DOHH2 (cell line): ENCODE results near the gene MAP2K5.
"Not testable (repeated sequence)": the region's sequence is repeated elsewhere in the genome, so short reads cannot be mapped to it uniquely, and the experiment has no call there.

Experiments
- H3F3A ChIP-seq: fragments of 200-600 bp; sonication (generic), shearing (Covaris generic); 2 replicates; pipeline ENCODE4 v1.6.0; 2016; ENCODE audit warnings: antibody characterized with exemption, mild to moderate bottlenecking; ENCODE audit not compliant: control insufficient read depth, insufficient read depth
- H3K27ac ChIP-seq: fragments of 200-600 bp; sonication (generic); 2 replicates; pipeline ENCODE4 v1.5.1; 2014; ENCODE audit warnings: low read depth, mild to moderate bottlenecking, low read length, moderate library complexity
- H3K27me3 ChIP-seq: fragments of 200-600 bp; sonication (generic); 2 replicates; pipeline ENCODE4 v1.6.1; 2014; ENCODE audit warnings: mild to moderate bottlenecking, low read length, mixed read lengths; ENCODE audit not compliant: control insufficient read depth
- H3K36me3 ChIP-seq: fragments of 200-600 bp; sonication (generic); 2 replicates; pipeline ENCODE4 v1.6.1; 2014; ENCODE audit warnings: mild to moderate bottlenecking, low read length, moderate library complexity, mixed read lengths; ENCODE audit not compliant: control insufficient read depth
- H3K4me1 ChIP-seq: fragments of 200-600 bp; sonication (generic); 2 replicates; pipeline ENCODE4 v1.6.1; 2014; ENCODE audit warnings: mild to moderate bottlenecking, low read length, mixed read lengths; ENCODE audit not compliant: control insufficient read depth
- H3K4me2 ChIP-seq: fragments of 200-600 bp; sonication (generic); 2 replicates; pipeline ENCODE4 v1.6.0; 2014; ENCODE audit warnings: mild to moderate bottlenecking, low read length, moderate library complexity
- H3K4me3 ChIP-seq: fragments of 200-600 bp; sonication (generic); 2 replicates; pipeline ENCODE4 v1.5.1; 2014; ENCODE audit warnings: mild to moderate bottlenecking, low read length, mixed read lengths
- H3K79me2 ChIP-seq: fragments of 200-600 bp; sonication (generic); 2 replicates; pipeline ENCODE4 v1.6.1; 2014; ENCODE audit warnings: mild to moderate bottlenecking, low read length, mixed read lengths; ENCODE audit not compliant: control insufficient read depth
- H3K9me2 ChIP-seq: fragments of 200-600 bp; sonication (generic); replicated peaks from 2 replicates; pipeline ENCODE4 v1.6.1; 2014; ENCODE audit warnings: mild to moderate bottlenecking, low read length, mixed read lengths; ENCODE audit not compliant: control insufficient read depth
- H3K9me3 ChIP-seq: fragments of 200-600 bp; sonication (generic); 2 replicates; pipeline ENCODE4 v1.6.1; 2014; ENCODE audit warnings: antibody characterized with exemption, low read length, mixed read lengths; ENCODE audit not compliant: control insufficient read depth, insufficient read depth
- H4K20me1 ChIP-seq: fragments of 200-600 bp; sonication (generic); 2 replicates; pipeline ENCODE4 v1.6.0; 2014; ENCODE audit warnings: low read depth, mild to moderate bottlenecking, antibody characterized with exemption, low read length, moderate library complexity; ENCODE audit not compliant: control insufficient read depth, insufficient read depth
- EZH2phosphoT487 ChIP-seq: fragments of 200-600 bp; sonication (generic); IDR thresholded peaks from 2 replicates; pipeline ENCODE4 v1.6.1; 2017; ENCODE audit warnings: borderline replicate concordance, mild to moderate bottlenecking, antibody characterized with exemption, low read length, moderate library complexity, mixed read lengths
- TF ChIP-seq, protein P1 (sequence below): fragments of 200-600 bp; sonication (generic); IDR thresholded peaks from one replicate; pipeline ENCODE4 v1.5.1; 2014; ENCODE audit warnings: antibody characterized with exemption, mild to moderate bottlenecking, low read depth, low read length; ENCODE audit not compliant: poor library complexity, severe bottlenecking

The MAP2K5 gene

DNA sequence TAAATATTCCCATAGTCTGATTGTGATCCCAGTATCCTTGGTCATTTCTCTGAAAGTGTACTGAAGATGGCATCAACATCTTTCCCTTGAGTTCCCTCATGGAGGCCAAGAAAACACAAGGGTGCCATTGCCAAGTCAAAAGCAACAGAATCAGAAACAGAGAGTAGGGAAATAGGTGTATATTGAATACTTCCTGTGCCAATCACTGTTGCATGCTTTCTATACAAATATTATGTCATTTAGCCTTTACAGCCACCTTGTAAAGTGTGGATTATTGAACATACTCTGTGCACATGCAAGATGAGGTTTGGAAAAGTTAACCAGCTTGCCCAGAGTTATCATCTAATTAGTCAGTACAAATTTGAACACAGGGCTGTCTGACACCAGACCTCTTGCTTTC is 117.9 kb downstream of the MAP2K5 start:
- Histone ChIP-seq H3K4me3 (no peak overlapping the region), H3K9me2 (no peaks in the 10 kb centered on the region), H3K27ac (no peak overlapping the region), H3K4me1 (peaks cover 24% of the 10 kb centered on the region), H3K9me3 (no peaks in the 10 kb centered on the region), H3F3A (no peaks in the 10 kb centered on the region), H3K27me3 (no peaks in the 10 kb centered on the region), H4K20me1 (no peaks in the 10 kb centered on the region), H3K36me3 (no peaks in the 10 kb centered on the region), H3K4me2 (no peak overlapping the region), H3K79me2 (no peaks in the 10 kb centered on the region)
- TF ChIP-seq, protein P1, sequence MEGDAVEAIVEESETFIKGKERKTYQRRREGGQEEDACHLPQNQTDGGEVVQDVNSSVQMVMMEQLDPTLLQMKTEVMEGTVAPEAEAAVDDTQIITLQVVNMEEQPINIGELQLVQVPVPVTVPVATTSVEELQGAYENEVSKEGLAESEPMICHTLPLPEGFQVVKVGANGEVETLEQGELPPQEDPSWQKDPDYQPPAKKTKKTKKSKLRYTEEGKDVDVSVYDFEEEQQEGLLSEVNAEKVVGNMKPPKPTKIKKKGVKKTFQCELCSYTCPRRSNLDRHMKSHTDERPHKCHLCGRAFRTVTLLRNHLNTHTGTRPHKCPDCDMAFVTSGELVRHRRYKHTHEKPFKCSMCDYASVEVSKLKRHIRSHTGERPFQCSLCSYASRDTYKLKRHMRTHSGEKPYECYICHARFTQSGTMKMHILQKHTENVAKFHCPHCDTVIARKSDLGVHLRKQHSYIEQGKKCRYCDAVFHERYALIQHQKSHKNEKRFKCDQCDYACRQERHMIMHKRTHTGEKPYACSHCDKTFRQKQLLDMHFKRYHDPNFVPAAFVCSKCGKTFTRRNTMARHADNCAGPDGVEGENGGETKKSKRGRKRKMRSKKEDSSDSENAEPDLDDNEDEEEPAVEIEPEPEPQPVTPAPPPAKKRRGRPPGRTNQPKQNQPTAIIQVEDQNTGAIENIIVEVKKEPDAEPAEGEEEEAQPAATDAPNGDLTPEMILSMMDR = no peak
- no peak for TF ChIP-seq EZH2phosphoT487

DNA sequence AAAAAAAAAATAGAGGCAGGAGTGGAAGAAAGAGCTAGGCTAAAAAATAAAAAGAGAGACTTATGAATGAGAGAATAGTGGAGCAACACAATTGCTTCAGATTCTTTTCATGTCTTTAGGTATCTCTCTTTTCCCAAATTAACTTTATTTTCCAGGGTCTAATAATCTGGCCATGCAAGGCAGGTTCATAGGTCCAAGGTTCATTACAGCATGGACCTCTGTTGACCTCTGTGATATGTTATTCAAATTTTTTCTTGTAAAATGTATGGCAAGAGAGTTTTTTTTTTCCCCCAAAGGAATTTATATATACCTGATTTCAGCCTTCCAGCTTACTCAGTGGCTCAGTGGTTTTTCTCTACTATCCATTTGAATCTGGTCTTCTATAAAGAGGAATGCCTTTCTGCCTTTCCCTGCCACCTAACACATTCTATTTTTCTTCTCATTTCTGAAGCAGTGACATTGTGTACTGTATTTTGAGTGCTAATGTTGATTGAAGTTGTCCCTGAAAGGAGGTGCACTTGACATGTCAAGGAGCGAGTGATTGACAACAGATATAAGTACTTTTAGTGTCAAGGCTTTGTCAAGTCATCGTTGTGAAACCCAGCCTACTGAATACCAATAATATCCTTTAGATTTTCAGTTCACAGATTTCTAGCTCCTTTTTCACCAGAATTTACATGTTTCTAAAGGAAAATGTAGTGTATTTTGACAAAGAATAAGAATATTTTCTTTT is 118.5 kb downstream of the MAP2K5 start:
- Histone ChIP-seq H4K20me1 (no peaks in the 10 kb centered on the region), H3K4me2 (no peak overlapping the region), H3K4me3 (no peak overlapping the region), H3K4me1 (peaks cover 24% of the 10 kb centered on the region), H3K27ac (no peak overlapping the region), H3F3A (no peaks in the 10 kb centered on the region), H3K9me2 (no peaks in the 10 kb centered on the region), H3K36me3 (no peaks in the 10 kb centered on the region), H3K9me3 (no peaks in the 10 kb centered on the region), H3K79me2 (no peaks in the 10 kb centered on the region), H3K27me3 (no peaks in the 10 kb centered on the region)
- TF ChIP-seq, protein P1 = no peak

GRCh38 chr15:67670647-67671305 is 128.3 kb downstream of the MAP2K5 start:
- H3K27ac ChIP-seq = no peak overlapping the region
- H3K4me3 ChIP-seq = no peak overlapping the region
- H3K4me1 ChIP-seq = no peaks in the 10 kb centered on the region
- no peaks in the 10 kb centered on the region for H3K36me3 ChIP-seq
- no peak for TF ChIP-seq EZH2phosphoT487
- TF ChIP-seq, protein P1 = no peak
- H3K9me2 ChIP-seq = no peaks in the 10 kb centered on the region
- no peaks in the 10 kb centered on the region for H3K9me3 ChIP-seq
- no peaks in the 10 kb centered on the region for H3F3A ChIP-seq
- no peak overlapping the region for H3K4me2 ChIP-seq
- no peaks in the 10 kb centered on the region for H3K79me2 ChIP-seq
- no peaks in the 10 kb centered on the region for H3K27me3 ChIP-seq
- H4K20me1 ChIP-seq = no peaks in the 10 kb centered on the region

DNA sequence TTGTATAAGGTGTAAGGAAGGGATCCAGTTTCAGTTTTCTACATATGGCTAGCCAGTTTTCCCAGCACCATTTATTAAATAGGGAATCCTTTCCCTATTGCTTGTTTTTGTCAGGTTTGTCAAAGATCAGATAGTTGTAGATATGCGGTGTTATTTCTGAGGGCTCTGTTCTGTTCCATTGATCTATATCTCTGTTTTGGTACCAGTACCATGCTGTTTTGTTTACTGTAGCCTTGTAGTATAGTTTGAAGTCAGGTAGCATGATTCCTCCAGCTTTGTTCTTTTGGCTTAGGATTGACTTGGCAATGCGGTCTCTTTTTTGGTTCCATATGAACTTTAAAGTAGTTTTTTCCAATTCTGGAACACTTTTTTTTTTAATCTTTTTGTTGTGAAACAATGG is 130.3 kb downstream of the MAP2K5 start:
- not testable (repeated sequence) for H3K27ac ChIP-seq, H3K4me2 ChIP-seq, H4K20me1 ChIP-seq, H3K4me3 ChIP-seq, H3K9me2 ChIP-seq, H3K36me3 ChIP-seq, H3K27me3 ChIP-seq, H3F3A ChIP-seq, H3K4me1 ChIP-seq, H3K79me2 ChIP-seq, H3K9me3 ChIP-seq
